Colonic mucosa (tissue), 4 donors: Measurements from ENCODE around the gene DGCR8. TPM values are rescaled to one million over a fixed set of nuclear protein-coding genes. Genes with fewer than 3 reads are reported as not detected.
A peak's percentile ranks its signal among the peaks of the same experiment; 100 is the strongest.

Experiments
- DNase-seq: peaks from one replicate; pipeline ENCODE4 v3.0.0-alpha.2; 2020
- H3K27ac ChIP-seq: fragments of 200-600 bp; one replicate; pipeline ENCODE4 v1.8.0; 2021
- H3K27me3 ChIP-seq: fragments of 200-600 bp; one replicate; pipeline ENCODE4 v1.8.0; 2021
- H3K36me3 ChIP-seq: fragments of 200-600 bp; one replicate; pipeline ENCODE4 v1.8.0; 2021
- H3K4me1 ChIP-seq: fragments of 200-600 bp; one replicate; pipeline ENCODE4 v1.8.0; 2021; ENCODE audit warnings: mild to moderate bottlenecking
- H3K4me3 ChIP-seq: fragments of 200-600 bp; one replicate; pipeline ENCODE4 v1.8.0; 2021
- H3K9ac ChIP-seq, 2 donors: one replicate each; pipeline ENCODE4 v1.7.0; 2013; ENCODE audit warnings: control low read depth in 2 of 2, low read depth in 2 of 2, low read length in 2 of 2
- H3K9me3 ChIP-seq: fragments of 200-600 bp; one replicate; pipeline ENCODE4 v1.8.0; 2021
- intact Hi-C: fragments of 100-400 bp; cut with DNase I; formaldehyde crosslinking; loops from one replicate; pipeline ENCODE4 v1.14.1; 2022
- total RNA-seq, 2 donors: library from RNA; stranded (reverse); fragmentation: NEBNext Ultra II Directional in 1 of 2; extraction: Animal tissue kit (Norgen Biotek cat#: 25700) in 1 of 2; gene quantifications; one replicate each; pipeline ENCODE4 v1.2.1, GENCODE V29; 2021
- TF ChIP-seq, protein P1 (sequence below): fragments of 200-600 bp; IDR thresholded peaks from one replicate; pipeline ENCODE4 v1.8.0; 2022; ENCODE audit warnings: antibody characterized with exemption, mild to moderate bottlenecking
- donor health status: healthy.
- donor health status: DM: no; HTN: no; CAD: no.
- donor health status: DM: no; HTN: no; CAD: no.

DGCR8 gene
- total RNA-seq, 2 donors from 2014 or later: 21.1 to 52.7 TPM

- Histone ChIP-seq H3K27ac (no peak overlapping the region), H3K27me3 (no peaks in the 10 kb centered on the region), H3K4me3 (no peak overlapping the region), H3K36me3 (peaks cover 4% of the 10 kb centered on the region), H3K4me1 (peaks cover 10% of the 10 kb centered on the region), H3K9me3 (no peaks in the 10 kb centered on the region), H3K9ac (peak overlapping the region in 1 of 2 donors; percentile 24)
- TF ChIP-seq, protein P1, sequence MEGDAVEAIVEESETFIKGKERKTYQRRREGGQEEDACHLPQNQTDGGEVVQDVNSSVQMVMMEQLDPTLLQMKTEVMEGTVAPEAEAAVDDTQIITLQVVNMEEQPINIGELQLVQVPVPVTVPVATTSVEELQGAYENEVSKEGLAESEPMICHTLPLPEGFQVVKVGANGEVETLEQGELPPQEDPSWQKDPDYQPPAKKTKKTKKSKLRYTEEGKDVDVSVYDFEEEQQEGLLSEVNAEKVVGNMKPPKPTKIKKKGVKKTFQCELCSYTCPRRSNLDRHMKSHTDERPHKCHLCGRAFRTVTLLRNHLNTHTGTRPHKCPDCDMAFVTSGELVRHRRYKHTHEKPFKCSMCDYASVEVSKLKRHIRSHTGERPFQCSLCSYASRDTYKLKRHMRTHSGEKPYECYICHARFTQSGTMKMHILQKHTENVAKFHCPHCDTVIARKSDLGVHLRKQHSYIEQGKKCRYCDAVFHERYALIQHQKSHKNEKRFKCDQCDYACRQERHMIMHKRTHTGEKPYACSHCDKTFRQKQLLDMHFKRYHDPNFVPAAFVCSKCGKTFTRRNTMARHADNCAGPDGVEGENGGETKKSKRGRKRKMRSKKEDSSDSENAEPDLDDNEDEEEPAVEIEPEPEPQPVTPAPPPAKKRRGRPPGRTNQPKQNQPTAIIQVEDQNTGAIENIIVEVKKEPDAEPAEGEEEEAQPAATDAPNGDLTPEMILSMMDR: no peak
- intact Hi-C loops: no loop called here
- no peak for DNase-seq
These were observed 50.3 kb downstream of the DGCR8 start for GRCh38 chr22:20130319-20130718.

DNA sequence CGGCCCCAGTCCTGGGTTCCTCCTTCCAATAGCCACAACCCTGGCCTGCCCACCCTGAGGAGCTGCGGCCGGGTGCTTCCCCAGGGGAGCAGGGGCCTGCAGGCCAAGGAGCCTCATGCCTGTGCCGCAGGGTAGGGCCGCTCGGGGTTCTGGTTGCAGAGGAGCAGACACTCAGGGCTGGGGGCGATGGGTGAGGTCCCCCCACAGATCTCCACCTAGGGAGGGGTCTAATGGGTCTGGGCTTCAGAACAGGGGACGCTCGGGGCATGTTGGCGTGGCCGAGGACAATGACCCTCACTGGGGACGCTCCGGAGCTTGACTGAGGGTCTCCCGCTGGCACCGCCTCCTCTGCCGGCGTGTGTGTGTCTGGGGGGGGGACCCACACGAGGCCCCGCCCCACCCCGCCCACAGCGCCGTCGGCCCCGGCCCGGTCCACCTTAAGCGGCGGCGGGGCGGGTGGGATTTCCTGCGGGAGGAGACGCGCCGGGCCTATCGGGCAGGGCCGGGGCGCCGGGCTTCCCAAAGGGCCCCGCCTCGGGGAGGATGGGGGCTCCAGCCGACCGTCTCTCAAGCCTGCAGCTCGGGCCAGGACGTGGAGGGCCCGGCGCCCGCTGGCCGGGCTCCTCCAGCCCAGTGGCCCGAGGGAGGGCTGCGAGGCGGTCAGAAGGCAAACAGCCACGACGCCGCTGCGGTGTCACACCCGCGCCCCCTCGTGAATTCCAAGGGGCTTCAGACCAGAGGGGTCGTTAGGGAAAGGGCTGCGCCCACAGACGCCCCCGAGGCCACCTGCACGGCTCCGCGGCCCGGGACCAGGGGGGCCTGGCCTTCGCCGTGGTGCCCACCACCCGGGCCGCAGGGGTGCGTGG lies 50.9 kb downstream of the DGCR8 start:
- Histone ChIP-seq H3K9ac (peak overlapping the region; percentile 66 to 96), H3K27me3 (no peaks in the 10 kb centered on the region), H3K4me1 (peaks cover 10% of the 10 kb centered on the region)

DNA sequence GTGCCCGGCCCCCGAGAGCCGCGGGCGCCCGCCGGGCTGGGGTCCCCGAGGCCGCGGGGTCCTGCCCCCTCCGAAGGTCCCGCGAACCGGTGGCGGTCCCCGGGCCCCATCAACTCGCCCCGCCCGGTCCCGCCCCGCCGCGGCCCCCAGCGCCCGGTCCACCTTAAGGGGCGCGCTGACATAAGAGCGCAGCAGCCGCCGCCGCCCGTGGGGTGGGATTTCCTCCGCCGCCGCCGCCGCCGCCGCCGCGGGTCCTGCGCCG lies 51.5 kb downstream of the DGCR8 start, which contains the start of gene ZDHHC8:
TSS of gene ZDHHC8 (plus strand) at position 208 of the 262 bp plus-strand sequence. CDS start 144 bp downstream, outside the sequence.
- intact Hi-C loops: no loop called here
- Histone ChIP-seq H3K9me3 (no peaks in the 10 kb centered on the region), H3K36me3 (no peaks in the 10 kb centered on the region), H3K9ac (peak within 1 kb of the TSS; percentile 74 to 96), H3K27me3 (no peaks in the 10 kb centered on the region), H3K27ac (peak within 1 kb of the TSS; percentile 89), H3K4me1 (peaks cover 10% of the 10 kb centered on the region), H3K4me3 (peak within 1 kb of the TSS; percentile 95)
- no peak for DNase-seq
- TF ChIP-seq, protein P1: no peak

More for the DNA sequence above, 50.9 kb downstream of the DGCR8 start:
- Histone ChIP-seq H3K27ac (peak overlapping the region; percentile 89), H3K4me3 (peak overlapping the region; percentile 95), H3K36me3 (no peaks in the 10 kb centered on the region), H3K9me3 (no peaks in the 10 kb centered on the region)
- TF ChIP-seq, protein P1: no peak
- intact Hi-C loops: no loop called here
- peak; percentile 80 for DNase-seq

GRCh38 chr22:20131859-20132685 lies 52.0 kb downstream of the DGCR8 start:
- no peaks in the 10 kb centered on the region for H3K9me3 ChIP-seq
- intact Hi-C loops: no loop called here
- H3K9ac ChIP-seq: peak overlapping the region; percentile 74 to 83
- H3K36me3 ChIP-seq: no peaks in the 10 kb centered on the region
- DNase-seq: no peak
- peaks cover 10% of the 10 kb centered on the region for H3K4me1 ChIP-seq
- TF ChIP-seq, protein P1: no peak
- no peaks in the 10 kb centered on the region for H3K27me3 ChIP-seq
- no peak overlapping the region for H3K27ac ChIP-seq
- H3K4me3 ChIP-seq: peak overlapping the region; percentile 91

- H3K9ac ChIP-seq: peak overlapping the region; percentile 74 to 83
- H3K36me3 ChIP-seq: no peaks in the 10 kb centered on the region
- H3K9me3 ChIP-seq: no peaks in the 10 kb centered on the region
- H3K4me1 ChIP-seq: peaks cover 10% of the 10 kb centered on the region
- intact Hi-C loops: no loop called here
- H3K27ac ChIP-seq: no peak overlapping the region
- no peaks in the 10 kb centered on the region for H3K27me3 ChIP-seq
- no peak for DNase-seq
- TF ChIP-seq, protein P1: no peak
- peak overlapping the region; percentile 91 for H3K4me3 ChIP-seq
These were observed 52.7 kb downstream of the DGCR8 start for GRCh38 chr22:20132686-20133246.
